ENCODE measurements around the gene ZHX3.

GRCh38 chr20:41255655-41256054 lies 61.9 kb downstream of the ZHX3 start:
- TF ChIP-seq, protein P1, sequence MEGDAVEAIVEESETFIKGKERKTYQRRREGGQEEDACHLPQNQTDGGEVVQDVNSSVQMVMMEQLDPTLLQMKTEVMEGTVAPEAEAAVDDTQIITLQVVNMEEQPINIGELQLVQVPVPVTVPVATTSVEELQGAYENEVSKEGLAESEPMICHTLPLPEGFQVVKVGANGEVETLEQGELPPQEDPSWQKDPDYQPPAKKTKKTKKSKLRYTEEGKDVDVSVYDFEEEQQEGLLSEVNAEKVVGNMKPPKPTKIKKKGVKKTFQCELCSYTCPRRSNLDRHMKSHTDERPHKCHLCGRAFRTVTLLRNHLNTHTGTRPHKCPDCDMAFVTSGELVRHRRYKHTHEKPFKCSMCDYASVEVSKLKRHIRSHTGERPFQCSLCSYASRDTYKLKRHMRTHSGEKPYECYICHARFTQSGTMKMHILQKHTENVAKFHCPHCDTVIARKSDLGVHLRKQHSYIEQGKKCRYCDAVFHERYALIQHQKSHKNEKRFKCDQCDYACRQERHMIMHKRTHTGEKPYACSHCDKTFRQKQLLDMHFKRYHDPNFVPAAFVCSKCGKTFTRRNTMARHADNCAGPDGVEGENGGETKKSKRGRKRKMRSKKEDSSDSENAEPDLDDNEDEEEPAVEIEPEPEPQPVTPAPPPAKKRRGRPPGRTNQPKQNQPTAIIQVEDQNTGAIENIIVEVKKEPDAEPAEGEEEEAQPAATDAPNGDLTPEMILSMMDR (IDR thresholded peaks at IDR 0.05) = no peak
- TF ChIP-seq POLR2A (IDR thresholded peaks at IDR 0.05) (no peak), EP300 (IDR thresholded peaks at IDR 0.05) (no peak), POLR2AphosphoS5 (IDR thresholded peaks at IDR 0.05) (no peak)
